Right renal pelvis (tissue), 4 donors: ENCODE measurements around the gene KRTAP12-3. TPM values are rescaled to one million over a fixed set of nuclear protein-coding genes. Genes with fewer than 3 reads are reported as not detected.
"Not testable (repeated sequence)": the region's sequence is repeated elsewhere in the genome, so short reads cannot be mapped to it uniquely, and the experiment has no call there.

Source experiments
- DNase-seq, 4 donors: peaks; one replicate each; pipeline ENCODE4 v3.0.0-alpha.2; 2013; ENCODE audit warnings: low read depth in 4 of 4, low spot score in 3 of 4, missing footprints in 1 of 4
- polyA plus RNA-seq, 4 donors: library from polyadenylated mRNA; unstranded; fragments of 120-200 nt; gene quantifications; one replicate each; pipeline ENCODE4 v1.2.1, GENCODE V29; 2013; ENCODE audit not compliant: insufficient read length in 4 of 4

KRTAP12-3 gene
- polyA plus RNA-seq, 4 donors: not detected

DNA sequence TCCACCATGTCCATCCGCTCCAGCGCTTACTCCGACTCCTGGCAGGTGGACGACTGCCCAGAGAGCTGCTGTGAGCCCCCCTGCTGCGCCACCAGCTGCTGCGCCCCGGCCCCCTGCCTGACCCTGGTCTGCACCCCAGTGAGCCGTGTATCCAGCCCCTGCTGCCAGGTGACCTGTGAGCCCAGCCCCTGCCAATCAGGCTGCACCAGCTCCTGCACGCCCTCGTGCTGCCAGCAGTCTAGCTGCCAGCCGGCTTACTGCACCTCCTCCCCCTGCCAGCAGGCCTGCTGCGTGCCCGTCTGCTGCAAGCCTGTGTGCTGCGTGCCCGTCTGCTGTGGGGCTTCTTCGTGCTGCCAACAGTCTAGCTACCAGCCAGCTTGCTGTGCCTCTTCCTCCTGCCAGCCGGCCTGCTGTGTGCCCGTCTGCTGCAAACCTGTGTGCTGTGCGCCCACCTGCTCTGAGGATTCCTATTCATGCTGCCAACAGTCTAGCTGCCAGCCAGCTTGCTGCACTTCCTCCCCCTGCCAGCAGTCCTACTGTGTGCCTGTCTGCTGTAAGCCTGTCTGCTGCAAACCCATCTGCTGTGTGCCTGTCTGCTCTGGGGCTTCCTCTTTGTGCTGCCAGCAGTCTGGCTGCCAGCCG, 30.4 kb upstream of the KRTAP12-3 start:
- DNase-seq: not testable (repeated sequence)

- not testable (repeated sequence) for DNase-seq
These were observed 29.9 kb upstream of the KRTAP12-3 start for GRCh38 chr21:44627831-44628233.

DNA sequence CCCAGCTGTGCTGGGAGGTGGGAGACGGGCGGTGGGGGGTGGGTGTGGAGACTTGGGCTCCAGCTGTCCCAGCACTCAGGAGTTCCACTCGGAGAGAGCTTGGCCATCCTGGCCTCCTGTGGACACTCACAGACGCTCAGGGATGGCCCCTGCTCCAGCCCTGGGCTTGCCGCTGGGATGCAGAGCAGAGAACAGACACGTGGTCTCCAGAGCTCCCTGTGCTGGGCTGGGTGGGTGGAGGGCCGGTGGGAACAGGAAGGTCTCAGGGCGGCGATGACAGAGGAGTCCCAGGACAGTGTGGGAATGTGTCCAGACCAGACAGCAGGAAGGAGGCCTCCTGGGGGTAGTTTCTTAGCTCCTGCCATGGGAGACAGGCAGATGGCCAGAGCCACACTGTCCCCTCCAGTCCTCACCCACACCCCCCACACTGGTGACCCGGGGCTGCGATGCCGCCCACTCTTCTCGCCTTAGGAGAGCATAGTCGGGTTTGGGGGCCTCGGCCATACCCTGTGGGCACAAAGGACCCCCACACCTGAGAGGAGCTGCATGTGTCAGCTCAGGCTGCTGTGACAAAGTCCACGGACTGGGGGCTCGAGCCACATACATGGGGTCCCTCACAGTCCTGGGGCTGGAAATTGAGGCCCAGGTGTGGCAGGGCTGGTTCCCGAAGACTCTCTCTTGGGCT, 28.9 kb upstream of the KRTAP12-3 start:
- no peak for DNase-seq

GRCh38 chr21:44630440-44630839, 27.3 kb upstream of the KRTAP12-3 start:
- DNase-seq: no peak

GRCh38 chr21:44632067-44632466, 25.7 kb upstream of the KRTAP12-3 start:
- no peak for DNase-seq

DNA sequence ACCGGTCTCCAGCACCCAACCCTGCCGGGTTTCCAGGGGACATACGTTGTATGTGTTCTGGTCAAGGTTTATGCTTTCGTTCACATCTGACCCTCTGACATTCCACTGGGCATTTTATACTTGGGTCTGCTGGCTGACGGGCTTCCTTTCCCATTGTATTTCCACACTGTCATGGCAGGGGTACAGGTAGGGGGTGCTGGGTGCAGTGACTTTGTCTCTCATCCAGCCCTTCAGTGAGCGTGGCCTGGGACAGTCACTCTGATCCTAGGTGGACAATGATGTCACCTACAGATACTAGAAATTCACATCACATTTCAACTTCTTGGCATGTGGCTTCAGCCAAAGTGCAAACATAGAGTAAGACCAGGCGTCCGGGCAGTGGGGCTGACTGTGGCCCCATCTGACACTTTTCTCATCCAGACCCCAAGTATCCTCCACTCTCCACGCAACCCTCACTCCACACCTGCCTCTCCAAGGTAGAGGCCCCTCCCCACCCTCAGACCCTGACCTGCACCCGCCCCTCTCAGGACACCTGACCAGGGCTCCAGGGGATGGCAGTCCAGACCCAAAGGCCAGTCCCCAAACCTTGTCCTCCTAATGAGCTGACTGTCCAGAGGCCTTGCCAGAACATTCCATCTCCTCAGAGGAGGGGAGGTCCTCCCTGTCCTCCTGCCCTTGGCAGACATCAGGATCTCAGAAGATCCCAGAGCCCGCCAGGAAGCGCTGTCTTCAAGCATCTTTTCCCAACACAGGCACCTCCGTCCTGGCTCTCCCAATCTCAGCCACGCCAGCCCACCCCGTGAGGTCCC, 21.3 kb upstream of the KRTAP12-3 start:
- DNase-seq: no peak

- DNase-seq: no peak
These were observed 20.5 kb upstream of the KRTAP12-3 start, which contains the start of gene KRTAP10-10 for GRCh38 chr21:44637018-44637850. TSS of gene KRTAP10-10 (plus strand) at chr21:44637356. CDS start at chr21:44637418, 62 bp downstream.

- DNase-seq: not testable (repeated sequence)
These were observed 19.8 kb upstream of the KRTAP12-3 start for GRCh38 chr21:44637851-44638348.

DNA sequence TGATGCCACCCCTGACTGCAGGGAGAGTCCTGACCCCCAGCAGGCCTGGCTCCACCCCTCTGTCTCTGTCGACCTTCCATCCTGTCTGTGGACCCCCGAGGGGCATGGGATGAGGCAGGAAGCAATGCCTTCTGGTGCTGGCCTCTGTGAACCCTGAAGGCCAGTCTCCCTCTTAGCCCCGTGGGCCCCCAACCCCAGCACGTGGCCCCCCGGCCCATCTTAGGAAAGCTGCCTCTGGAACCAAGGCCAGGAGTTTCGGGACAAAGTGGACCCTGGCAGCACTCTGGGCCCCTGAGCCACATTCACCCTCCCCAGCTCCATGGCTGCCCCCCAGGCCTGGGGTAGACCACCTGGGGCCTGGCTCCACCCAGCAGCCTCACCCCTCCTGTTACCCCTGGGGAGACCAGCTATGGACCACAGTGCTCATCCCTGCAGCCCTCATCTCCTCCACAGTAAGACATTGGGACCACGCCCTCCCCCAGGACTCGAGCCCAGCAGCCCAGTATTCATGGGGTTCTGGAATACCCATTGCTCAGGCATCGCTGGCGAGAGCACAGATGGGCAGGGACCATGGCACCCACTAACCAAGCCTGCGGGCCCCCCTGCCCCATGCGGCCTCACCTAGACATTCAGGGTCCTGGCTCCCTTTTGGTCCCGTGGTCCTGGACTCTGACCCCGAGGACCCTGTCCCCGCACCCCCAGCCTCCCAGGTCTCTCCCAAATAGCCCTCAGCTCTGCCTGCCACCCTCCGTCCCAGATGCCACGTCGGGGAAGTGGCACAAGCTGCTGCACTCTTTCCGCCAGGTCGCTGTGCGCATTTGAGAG, 19.0 kb upstream of the KRTAP12-3 start:
- DNase-seq: not testable (repeated sequence)

GRCh38 chr21:44639331-44639655, 18.4 kb upstream of the KRTAP12-3 start:
- no peak for DNase-seq

DNA sequence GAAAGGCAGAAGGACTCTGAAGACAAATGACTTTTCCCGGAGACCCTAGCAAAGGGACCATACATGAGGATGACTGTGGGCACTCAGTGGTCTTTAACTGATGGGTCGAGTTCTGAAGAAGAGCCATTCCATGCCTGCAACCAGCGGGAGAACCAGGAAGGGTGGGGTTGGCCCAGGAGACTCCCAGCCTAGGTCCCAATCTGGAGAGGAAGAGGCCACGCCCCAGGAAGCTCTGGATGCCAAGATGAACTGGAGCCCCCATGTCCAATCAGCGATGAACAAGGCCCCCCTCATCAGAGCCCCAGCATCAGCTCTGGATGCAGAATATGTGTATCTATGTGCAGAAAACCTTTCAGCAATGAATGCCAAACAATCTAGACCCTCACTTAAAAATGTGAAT, 17.0 kb upstream of the KRTAP12-3 start:
- DNase-seq: no peak

DNA sequence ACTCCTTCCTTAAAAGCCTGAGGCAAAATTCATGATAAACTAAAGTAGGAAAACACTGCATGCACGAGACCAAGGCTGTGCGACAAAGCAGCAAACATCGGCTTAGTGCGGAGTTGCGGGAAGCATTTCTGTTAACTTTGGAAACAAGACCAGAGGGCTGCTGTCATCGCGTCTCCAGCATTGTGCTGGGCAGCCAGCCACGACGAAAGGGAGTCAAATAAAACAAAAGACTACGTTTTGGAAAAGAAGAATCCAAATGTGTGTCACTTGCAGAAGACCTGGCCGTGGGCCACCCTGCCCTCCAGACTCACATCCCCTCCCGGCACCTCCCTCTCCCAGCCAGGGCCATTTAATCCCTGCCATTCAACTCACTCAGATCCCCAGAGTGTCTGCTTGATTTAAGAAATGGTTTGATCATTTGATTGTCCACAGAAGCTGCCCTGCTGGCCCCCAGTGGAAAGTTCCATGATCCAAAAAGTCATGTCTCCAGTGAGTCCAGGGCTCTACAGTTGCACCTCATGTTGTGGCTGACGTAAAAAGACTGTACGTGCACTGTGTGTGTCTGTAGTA, 13.9 kb upstream of the KRTAP12-3 start:
- peak in 1 of 4 donors; percentile 5 for DNase-seq

- no peak for DNase-seq
These were observed 12.9 kb upstream of the KRTAP12-3 start for GRCh38 chr21:44644878-44645277.

- DNase-seq: not testable (repeated sequence)
These were observed 11.1 kb upstream of the KRTAP12-3 start, which contains the start of gene KRTAP10-11 for GRCh38 chr21:44646366-44647221. TSS of gene KRTAP10-11 (plus strand) at chr21:44646414. CDS start at chr21:44646459, 45 bp downstream.

DNA sequence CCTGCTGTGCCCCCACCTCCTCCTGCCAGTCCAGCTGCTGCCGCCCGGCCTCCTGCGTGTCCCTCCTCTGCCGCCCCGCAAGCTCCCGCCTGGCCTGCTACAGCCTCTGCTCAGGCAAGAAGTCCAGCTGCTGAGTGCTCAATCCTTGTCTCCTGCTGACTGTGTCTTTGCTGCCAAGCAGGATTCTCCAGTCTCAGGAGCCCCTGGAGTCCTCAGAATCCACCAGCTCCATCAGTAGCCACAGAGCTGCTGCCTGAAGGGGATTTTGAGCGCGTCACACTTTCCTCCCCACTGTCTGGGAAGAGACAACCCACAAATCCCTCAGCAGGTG, 10.5 kb upstream of the KRTAP12-3 start:
- no peak for DNase-seq

GRCh38 chr21:44648557-44649311, 9.0 kb upstream of the KRTAP12-3 start:
- no peak for DNase-seq

DNA sequence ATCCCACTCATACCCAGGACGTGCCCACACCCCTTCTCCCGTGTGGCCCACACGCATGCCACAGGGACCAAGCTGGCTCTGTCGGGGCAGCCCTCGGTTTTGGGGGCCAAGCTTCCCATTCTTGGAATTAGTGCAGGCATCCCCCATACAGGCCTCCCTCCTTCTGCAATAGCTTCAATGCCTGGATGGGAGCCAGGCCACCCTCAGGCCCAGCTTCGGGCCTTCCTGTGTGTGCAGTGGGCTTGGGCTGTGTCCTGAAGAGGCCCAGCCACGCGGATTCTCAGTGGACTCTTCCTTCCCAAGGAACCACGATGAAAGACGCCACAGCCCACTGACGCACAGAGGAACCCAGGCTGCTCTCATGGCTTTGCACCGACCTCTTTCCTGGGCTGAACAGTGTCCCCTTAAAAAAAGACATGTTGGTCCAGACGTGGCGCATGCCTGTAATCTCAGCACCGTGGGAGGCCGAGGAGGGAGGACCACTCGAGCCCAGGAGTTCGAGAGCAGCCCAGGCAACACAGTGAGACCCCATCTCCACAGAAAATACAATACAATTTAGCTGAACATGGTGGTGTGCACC, 8.1 kb upstream of the KRTAP12-3 start:
- no peak for DNase-seq
